ENCODE results near the gene BST1.

The BST1 gene

DNA sequence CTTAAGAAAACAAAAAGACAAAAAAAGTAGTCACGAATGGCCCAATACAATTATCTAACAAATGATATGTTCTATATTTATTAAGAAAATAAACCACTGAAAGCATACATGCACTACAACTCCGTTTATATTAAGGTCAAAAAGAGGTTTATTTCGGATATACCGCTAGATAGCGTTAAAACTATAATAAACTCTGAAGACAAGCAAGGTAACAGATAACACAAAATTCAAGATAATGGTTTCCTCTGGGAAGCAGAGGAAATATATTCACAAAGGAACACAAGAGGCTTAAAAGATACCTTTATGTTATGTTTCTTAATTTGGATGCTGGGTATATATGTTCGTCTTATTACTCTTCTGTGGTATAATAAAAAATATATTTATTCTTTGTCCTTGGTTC, 26.0 kb upstream of the BST1 start:
- no peak for DNase-seq

DNA sequence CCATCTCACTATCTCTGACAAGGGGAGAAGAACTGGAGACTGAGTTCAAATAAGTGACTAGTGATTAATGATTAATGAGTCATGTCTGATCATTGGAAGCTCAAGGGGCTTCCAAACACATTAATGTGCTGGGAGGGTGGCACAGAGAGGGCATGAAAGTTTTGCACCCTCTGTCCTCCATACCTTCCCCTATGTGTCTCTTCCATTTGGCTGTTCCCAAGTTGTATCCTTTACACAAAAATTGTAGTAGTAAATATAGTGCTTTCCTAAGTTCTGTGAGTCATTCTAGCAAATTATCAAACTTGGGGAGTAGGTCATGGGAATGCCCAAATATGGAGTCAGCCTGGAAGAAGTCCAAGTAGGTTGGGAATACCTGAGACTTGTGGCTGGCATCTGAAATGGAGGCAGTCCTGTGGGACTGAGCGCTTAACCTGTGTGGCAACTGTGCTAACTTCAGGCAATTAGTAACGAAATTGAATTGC, 25.3 kb upstream of the BST1 start:
- DNase-seq = no peak

DNA sequence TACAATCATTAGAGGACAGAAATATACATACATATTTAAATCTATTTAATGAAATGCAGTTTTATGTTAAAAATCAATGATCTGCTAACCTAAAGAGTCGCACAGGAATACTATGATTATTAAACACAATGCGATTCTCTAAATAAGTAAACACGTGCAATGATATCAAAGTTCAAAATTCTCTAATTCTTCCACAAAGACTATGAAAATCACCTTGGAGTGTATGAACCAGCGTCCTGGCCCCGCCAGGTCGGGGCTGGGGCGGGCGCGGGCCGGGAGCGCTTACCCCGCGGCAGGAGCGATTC, 21.8 kb upstream of the BST1 start:
- no peak for DNase-seq

DNA sequence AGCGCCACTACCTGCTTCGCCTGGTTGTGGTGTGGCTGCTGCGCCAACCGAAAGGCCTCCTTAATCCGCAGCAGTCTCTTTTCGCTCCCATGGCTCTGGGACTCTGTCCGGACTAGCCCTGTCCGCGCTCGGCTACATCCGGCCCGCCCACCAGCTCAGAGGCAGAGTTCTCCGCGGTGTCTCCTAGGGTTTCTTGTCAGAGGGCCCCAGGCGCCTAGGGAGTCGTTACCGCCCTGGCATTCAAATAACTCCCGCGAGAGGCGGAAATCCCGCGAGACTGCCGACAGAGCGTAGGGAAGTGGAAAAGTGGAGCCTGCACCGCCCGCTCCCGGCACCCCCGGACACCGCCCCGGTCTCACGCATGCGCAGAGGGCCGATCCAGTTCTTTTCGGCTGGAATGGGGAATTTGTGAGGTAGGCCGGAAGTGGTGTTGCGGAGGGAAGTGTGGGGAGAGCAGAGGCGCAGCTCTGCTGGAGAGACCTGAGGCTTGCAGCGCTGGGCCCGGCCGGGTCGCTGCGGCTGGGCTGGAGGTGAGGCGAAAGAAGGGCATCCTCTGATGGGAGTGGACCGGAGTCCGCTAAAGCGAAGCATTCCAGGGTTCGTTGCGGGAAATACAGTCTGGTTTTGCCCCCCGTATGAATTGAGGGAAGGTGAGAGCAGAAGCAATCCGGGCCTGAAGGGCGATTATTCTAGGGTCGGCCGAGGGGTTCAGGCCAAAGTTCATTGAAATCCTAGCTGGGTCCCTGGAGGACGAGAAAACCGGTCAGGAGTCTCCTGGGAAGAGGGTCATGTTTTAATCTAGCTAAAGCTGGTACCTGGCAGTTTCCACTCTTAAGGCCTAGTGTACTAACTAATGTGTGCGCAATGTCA, 21.3 kb upstream of the BST1 start, which contains the start of gene FAM200B:
FAM200B (plus strand) TSS at position 456 of the 870 bp plus-strand sequence. CDS start 5,151 bp downstream, outside the sequence.
- DNase-seq = peak; percentile 96

DNA sequence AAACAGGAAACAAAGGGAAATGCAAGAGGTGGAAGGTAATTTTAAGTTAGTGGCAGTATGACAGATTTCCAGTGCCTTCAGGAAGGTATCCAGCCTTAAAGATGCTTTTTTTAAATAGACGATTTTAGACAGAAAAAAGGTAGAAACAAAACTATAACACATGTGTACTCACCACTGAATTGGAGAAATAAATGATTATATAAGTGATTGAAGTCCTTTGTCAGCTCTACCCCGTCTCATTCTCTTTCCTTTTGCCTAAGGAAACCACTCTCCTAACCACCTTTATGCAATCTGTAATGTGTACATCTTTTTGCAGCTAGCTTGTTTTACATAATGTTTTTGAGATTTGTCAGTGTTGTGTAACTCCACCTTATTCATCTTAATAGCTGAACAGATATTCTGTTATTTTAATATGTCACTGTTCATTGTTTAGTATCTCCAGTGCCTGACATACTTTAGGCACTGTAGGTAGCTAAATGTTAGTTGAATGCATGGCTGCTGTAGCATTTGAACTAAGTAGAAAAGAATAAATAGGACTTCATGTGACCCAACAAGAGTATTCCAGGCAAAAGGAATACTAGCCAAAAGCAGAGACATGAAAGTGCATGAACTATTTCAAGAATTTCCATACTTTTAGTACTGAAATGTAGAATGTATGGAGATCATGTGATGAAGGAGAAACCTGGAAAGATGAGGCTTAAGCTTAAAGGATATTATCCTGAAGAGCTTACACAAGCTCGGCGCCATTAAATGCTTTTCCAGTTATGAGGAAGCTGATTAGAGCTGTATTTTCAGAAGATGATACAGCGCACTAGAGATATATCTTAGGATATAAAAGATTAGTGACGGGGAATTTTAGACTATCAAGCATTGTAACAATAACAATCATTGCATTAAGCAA, 20.4 kb upstream of the BST1 start:
- no peak for DNase-seq

DNA sequence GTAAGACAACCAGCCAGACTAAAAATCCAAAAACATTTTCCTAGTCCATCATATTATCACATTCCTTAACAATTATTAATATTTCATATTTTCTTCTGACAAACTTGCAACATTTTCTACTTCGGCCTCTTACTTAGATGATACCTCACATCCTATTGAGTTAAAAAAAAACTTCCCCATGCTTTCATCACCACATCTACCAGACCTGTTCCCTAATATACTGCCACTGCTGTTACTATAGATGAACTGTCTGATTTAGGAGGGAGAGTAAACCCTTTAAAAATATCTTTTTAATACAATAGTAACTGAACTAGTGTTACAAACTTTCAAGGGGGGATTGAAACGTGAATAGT, 19.7 kb upstream of the BST1 start:
- no peak for DNase-seq

DNA sequence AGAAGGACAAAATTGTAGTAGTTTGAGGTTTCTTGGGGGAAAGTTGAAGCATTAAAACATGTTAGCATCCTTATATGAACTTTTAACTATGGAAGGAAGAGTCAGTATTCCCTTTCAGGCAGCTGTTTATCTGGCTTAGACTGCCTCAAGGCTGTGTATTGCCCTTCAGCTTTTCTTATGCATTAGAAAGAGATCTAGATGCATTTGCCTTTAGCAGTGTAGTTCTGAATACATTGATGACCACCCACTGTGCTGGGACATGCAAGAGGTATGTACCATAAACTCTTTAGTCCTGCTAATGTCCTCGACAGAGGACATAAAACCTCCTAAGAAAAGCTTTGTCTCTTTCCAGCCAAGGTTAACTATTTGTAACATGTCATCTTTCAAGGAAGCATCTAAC, 18.4 kb upstream of the BST1 start:
- DNase-seq = no peak

DNA sequence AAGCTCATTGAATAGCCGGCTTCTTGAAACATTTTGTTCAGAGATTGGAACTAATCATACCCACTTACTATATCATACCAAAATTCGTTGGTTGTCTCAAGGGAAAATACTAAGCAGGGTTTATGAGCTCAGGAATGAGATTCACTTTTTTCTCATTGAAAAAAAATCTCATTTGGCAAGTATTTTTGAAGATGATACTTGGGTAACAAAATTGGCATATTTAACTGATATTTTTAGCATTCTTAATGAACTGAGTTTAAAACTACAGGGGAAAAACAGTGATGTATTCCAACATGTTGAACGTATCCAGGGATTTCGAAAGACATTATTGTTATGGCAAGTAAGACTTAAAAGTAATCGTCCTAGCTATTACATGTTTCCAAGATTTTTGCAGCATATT, 14.8 kb upstream of the BST1 start:
- no peak for DNase-seq

DNA sequence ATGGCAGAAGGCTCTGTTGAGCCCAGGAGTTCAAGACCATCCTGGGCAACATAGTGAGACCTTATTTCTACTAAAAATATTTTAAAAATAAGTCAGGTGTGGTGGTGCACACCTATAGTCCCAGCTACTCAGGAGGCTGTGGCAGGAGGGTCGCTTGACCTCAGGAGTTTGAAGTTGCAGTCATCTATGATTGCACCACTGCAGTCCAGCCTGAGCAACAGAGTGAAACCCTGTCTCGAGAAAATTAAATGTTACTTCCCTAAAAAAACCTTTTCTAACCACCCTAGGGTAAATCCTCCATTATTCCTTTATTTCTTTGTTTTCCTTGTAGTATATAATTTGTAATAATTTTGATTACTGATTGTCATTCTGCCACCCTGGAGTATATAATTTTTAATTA, 13.3 kb upstream of the BST1 start:
- no peak for DNase-seq

DNA sequence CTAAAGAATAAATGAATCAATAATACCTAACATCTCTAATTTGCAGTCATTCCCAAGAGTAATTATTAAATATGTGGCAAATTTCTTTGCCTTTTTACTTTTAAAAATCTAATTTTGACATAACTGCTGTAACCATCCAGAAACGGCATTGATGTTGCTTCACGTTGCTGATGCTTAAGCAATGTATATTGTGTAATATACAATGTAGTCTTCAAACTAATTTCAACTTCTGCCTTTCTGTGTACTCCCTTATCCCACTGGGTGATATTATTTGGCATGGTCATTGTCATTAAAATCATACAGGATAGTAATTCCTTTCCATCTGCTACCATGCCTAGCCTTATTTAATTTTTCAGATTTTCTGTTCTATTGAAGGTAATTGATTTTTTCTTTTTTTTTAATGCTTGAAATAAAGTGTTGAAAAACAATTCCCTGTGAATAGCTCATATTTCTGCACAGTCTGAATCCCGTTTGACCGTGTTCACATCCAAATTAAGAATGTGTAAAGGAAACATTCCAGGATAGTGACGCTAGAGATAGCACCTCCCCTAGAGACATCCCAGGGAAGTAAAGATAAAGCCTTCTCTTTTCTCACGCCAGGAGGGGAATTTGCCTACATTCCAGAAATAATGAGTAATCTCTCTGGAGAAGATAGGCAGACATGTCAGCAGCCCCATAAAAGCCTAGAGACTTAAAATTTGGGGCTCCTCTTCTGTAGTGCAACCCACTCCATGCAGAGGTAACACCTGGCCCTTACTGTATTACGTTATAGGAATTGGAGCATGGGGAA, 12.7 kb upstream of the BST1 start:
- no peak for DNase-seq

DNA sequence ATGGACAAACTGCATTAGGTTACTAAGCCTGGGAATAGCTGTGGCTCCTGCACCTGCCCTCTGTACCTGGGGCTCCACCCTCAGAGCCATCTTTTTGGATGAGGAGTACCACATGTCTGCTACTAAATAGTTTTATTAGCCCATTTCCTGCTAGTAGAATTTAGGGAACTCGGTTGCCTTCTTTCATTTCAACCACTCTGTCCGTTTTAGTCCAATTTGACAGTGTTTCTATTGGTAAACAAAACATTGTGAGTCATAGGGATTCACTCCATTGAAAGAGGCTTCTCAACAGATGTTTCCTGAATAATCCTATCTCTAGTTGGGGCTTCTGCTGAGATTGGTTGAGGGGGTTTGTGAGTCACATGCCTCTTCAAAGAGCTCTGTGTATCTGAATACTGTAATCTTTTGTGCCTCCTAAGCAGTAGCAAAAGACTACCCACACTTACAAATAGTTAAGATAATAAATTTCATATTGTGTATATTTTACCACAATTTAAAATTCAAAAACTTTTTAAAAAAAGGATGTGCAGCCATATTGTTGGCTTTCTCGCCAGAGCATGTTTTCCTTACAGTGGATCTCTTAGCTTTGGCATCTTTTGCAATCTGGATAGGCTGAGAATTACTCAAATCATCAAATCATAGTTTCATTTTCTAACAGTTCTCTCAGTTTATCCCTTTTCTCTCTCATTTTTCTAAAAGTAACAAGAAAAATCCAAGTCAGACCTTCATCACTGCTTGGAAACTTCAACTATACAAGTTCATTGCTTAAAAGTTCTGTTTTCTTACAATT, 11.3 kb upstream of the BST1 start:
- no peak for DNase-seq

DNA sequence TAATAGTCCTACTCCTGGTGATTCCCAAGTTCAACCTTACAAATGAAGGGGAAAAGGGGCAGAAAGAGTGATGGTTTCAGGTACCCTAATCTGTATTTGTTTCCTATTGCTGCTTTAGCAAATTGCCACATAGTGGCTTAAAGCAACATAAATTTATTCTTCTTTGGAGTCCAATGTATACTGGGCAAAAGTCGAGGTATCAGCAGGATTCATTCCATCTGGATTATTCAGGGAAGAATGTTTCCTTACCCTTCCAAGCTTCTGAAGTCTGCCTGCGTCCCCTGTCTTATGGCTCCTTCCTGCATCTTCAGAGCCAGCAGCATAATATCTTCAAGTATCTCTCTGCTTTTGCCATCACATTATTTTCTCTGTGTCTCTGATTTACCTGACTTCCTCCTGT, 10.3 kb upstream of the BST1 start:
- no peak for DNase-seq

DNA sequence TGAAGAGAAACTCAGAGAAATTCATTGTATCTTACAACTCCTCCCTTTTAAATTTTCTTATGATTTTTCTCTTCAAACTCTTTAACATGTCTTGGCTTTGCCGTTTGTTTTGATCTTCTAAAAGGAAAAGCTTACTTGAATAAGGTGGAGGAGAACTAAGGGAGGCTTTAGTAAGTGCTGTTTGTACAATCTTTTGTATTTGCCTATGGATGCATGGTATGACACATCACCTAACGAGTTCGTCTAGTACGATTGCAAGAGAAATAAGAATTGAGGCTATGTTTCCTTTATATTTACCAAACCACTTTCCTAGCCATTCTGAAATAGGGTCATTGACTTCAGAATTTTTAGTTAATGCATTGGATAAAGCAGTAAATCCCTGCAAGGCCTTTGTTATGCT, 8.4 kb upstream of the BST1 start:
- no peak for DNase-seq

DNA sequence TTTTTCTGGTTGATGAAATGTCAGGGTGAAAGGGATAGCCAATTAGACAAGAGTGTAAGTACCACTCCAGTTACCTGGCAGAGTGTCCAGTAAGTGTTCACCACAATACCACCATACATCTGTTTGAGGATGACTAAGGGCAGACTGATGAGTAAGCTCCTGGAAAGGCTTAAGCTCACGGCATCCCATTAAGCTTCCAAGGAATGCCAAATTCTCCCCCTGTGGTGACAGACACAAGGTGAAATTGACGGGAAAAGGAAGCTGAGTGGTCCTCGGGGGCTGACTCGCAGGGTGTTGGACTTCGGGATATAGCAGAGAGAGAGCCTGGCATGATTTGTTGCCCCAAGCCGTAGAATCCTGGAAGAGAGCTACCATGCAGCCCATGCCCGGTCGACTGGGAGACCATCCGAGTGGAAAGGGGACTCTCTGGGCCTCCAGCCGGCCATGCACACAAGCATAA, 7.6 kb upstream of the BST1 start:
- no peak for DNase-seq

DNA sequence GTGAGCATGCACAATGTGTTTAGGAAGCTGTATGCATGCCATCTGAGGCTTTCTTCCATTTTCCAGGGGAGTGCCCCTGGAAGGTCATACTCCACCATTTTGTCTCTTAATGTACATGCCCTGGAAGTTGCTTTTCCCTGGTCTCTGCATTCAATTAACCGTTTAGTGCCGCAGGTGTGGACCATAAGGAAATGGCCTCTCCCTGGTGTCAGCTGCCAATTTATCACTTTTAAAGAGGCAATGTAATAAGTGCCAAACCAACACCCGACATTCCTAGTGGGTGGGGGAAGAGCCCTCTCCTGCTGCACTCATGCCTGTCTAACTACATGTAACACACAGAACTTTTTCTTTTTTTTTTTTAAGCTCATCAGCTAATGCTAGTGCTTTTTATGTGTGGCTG, 7.1 kb upstream of the BST1 start:
- no peak for DNase-seq

DNA sequence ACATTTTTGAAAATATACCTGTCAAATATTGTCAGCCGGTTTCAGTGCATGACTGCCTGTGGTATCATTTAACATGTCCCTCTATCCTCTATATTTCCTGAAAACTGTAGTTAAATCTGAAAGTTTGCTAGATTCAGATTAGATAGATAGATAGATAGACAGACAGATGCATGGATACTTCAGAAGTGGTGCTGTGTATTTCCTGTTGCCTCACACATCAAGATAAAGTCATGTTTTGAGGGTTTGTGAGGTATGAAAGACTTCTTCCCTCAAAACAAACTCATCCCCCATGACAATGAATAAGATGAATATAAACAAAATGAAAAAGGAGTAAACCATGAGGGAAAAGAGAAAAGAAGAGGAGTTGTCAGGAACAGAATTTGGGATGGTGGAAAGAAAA, 6.0 kb upstream of the BST1 start:
- no peak for DNase-seq

DNA sequence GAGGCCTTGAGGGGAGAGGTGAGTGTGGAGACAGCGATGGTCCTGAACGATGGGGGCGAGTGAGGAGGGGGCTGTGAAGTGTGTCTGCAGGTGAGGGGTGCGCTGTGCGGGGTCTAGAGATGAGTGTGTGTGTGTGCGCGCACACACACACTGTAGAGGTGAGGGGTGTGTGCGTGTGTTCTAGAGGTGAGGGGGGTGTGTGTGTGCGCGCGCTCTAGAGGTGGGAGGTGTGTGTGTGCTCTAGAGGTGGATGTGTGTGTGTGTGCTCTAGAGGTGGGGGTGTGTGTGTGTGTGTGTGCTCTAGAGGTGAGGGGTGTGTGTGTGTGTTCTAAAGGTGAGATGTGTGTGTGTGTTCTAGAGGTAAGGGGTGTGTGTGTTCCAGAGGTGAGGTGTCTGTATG, 574 bp downstream of the BST1 start:
- DNase-seq = no peak

DNA sequence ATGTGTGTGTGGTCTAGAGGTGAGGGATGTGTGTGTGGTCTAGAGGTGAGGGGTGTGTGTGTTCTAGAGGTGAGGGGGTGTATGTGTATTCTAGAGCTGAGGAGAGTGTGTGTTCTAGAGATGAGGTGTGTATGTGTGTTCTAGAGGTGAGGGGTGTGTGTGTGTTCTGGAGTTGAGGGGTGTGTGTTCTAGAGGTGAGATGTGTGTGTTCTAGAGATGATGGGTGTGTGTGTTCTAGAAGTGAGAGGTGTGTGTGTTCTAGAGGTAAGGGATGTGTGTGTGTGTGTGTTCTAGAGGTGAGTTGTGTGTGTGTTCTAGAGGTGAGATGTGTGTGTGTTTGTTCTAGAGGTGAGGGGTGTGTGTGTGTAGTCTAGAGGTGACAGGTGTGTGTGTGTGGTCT, 1.3 kb downstream of the BST1 start:
- DNase-seq = no peak

DNA sequence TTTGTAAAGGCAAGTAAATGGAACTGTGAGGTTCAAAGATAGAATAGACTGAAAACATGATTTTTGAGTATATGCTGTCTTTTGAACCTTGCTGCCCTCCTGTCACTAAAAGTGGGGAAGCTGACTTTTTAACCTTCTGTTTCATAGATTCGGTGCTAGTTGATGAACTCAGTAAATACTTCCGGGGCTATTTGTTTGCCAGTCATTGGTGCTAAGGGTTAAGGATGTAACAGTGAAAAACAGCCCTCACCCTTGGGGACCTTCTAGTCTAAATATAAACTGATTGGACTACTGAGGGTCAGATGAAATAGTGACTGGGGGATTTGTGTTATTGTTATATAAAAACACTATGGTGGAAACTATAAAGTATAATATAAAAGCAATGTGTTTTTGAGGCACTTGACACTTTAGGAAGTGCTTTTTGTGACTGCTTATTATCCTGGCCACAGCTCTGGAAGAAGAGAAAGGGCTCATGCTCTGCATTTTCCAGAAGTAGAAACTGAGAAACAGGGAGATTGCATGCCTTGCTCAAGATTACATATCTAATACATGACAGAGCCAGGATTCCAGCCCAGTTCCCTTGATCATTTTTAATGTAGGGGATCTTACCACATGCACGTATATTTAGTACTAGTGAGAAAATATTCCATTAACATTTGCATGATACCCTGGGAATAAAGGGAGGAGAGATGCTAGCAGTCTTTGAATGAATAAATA, 3.9 kb downstream of the BST1 start:
- no peak for DNase-seq

DNA sequence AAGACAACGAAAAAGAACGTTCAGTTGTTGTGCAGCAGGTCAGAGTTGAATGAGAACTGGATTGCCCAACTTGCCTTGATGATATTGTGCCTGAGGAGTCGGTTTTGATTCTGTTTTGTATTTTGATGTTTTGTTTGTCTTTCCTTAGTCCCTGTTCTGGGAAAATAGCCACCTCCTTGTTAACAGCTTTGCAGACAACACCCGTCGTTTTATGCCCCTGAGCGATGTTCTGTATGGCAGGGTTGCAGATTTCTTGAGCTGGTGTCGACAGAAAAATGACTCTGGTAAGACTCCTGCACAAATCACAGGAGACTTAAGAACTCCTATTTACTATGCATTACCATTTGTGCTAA, 4.5 kb downstream of the BST1 start:
- DNase-seq = no peak

DNA sequence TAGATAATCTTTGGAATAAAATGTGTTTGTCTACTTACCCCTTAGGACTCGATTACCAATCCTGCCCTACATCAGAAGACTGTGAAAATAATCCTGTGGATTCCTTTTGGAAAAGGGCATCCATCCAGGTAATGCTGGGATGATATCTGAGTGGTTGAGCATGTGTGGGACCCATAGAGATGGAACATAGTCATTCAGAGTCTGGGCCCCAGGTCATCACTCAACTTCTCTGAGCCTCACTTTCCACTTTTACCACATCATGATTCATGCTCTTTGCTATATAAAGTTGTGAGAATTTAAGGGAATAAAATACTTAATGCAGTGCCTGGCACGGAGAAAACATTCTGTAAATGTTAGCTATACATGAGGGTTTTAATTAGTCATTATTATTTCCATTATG, 8.9 kb downstream of the BST1 start:
- no peak for DNase-seq

DNA sequence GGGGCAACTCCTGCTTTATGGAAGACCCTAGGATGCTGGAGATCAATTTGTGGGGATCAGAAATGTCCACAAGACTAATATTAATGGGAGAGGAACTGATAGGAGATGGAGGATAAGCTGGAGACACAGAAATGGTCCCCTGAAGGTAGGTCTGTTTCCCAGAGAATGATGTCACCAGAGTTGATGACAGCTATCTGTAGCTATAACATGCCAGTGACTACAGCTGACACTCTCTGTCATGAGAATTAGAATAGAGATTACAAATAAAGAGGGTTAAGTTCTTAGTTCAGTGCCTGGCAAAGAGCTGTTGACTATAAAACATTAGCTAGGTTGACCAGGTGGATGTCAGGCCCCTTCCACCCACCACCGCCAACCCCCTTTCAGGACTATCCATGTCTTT, 9.3 kb downstream of the BST1 start:
- no peak for DNase-seq

All from CD4-positive, alpha-beta T cell treated with Interleukin-12 subunit alpha and Interleukin-12 subunit beta, for 1 hour (primary cell).